Endodermal cell (in vitro differentiated cells): ENCODE results near the gene AFF3. TPM values are rescaled to one million over a fixed set of nuclear protein-coding genes. Genes with fewer than 3 reads are reported as not detected.

ENCODE experiments used
- DNase-seq: peaks from one replicate; pipeline ENCODE4 v3.0.0-alpha.2; 2017
- H3K27ac ChIP-seq: 2 replicates; pipeline ENCODE4 v1.5.1; 2013; ENCODE audit warnings: mild to moderate bottlenecking, low read depth, low read length, moderate library complexity
- H3K27me3 ChIP-seq: 2 replicates; pipeline ENCODE4 v1.6.1; 2013; ENCODE audit warnings: mild to moderate bottlenecking, low read length, moderate library complexity; ENCODE audit not compliant: insufficient read depth, control insufficient read depth, poor library complexity, severe bottlenecking
- H3K36me3 ChIP-seq: 2 replicates; pipeline ENCODE4 v1.7.0; 2013; ENCODE audit warnings: mild to moderate bottlenecking, low read length, moderate library complexity; ENCODE audit not compliant: control insufficient read depth, insufficient read depth
- H3K4me1 ChIP-seq: one replicate; pipeline ENCODE4 v1.7.0; 2013; ENCODE audit warnings: low read length; ENCODE audit not compliant: control insufficient read depth, insufficient read depth
- H3K4me3 ChIP-seq: 2 replicates; pipeline ENCODE4 v1.5.1; 2013; ENCODE audit warnings: mild to moderate bottlenecking, low read length, moderate library complexity
- H3K9ac ChIP-seq: 2 replicates; pipeline ENCODE4 v1.6.1; 2013; ENCODE audit warnings: mild to moderate bottlenecking, low read length, moderate library complexity; ENCODE audit not compliant: poor library complexity, severe bottlenecking; ENCODE audit errors: extremely low read depth
- H3K9me3 ChIP-seq: 2 replicates; pipeline ENCODE4 v1.6.1; 2013; ENCODE audit warnings: mild to moderate bottlenecking, low read length, moderate library complexity; ENCODE audit not compliant: control insufficient read depth
- H3K27ac Mint-ChIP-seq: 2 replicates; pipeline ENCODE4 v1.8.0; 2020; ENCODE audit warnings: mixed read lengths
- H3K27me3 Mint-ChIP-seq: 2 replicates; pipeline ENCODE4 v1.8.0; 2021; ENCODE audit warnings: mild to moderate bottlenecking, mixed read lengths; ENCODE audit not compliant: insufficient read depth
- H3K36me3 Mint-ChIP-seq: 2 replicates; pipeline ENCODE4 v1.8.0; 2020; ENCODE audit warnings: low read depth, mixed read lengths
- H3K4me1 Mint-ChIP-seq: 2 replicates; pipeline ENCODE4 v1.8.0; 2020; ENCODE audit warnings: mixed read lengths
- H3K4me3 Mint-ChIP-seq: 2 replicates; pipeline ENCODE4 v1.8.0; 2020; ENCODE audit warnings: mild to moderate bottlenecking, moderate library complexity, mixed read lengths
- H3K9me3 Mint-ChIP-seq: 2 replicates; pipeline ENCODE4 v1.8.0; 2020; ENCODE audit warnings: mild to moderate bottlenecking, mixed read lengths
- CTCF ChIP-seq: fragments of 200-600 bp; sonication (generic); conservative IDR thresholded peaks from 2 replicates; pipeline ENCODE4 v1.5.0; 2021; ENCODE audit warnings: antibody characterized with exemption, mild to moderate bottlenecking
- WGBS, 2 experiments: methylation state at CpG; one replicate each; pipeline versions ENCODE4 v1.1.5 to v1.1.7; 2013; ENCODE audit warnings: missing lambda C conversion rate in 2 of 2, mixed read lengths in 1 of 2; ENCODE audit not compliant: insufficient coverage in 1 of 2, insufficient read length in 1 of 2; 5-methylcytosine and 5-hydroxymethylcytosine counted together
- total RNA-seq, 2 donors: library from RNA; stranded (reverse); fragmentation: NEBNext Ultra II Directional in 1 of 2; extraction: Animal tissue kit (Norgen Biotek cat#: 25700) in 1 of 2; gene quantifications; 2 replicates in 1 of 2; 3 replicates in 1 of 2; pipeline ENCODE4 v1.2.1, GENCODE V29; 2021

The AFF3 gene
- total RNA-seq, 2 donors from 2014 or later: 0.62 to 0.73 TPM

GRCh38 chr2:99637159-99637697 lies 505.2 kb downstream of the AFF3 start:
- Histone ChIP-seq H3K9me3 (no peaks in the 10 kb centered on the region), H3K27me3 (no peaks in the 10 kb centered on the region), H3K4me3 (no peak overlapping the region), H3K4me1 (no peaks in the 10 kb centered on the region), H3K36me3 (no peaks in the 10 kb centered on the region), H3K9ac (no peak overlapping the region), H3K27ac (no peak overlapping the region)
- DNase-seq: no peak
- Mint-ChIP-seq H3K9me3 (peaks cover 9% of the 10 kb centered on the region), H3K27me3 (no peaks in the 10 kb centered on the region), H3K27ac (no peak overlapping the region), H3K4me3 (no peak overlapping the region), H3K4me1 (no peaks in the 10 kb centered on the region), H3K36me3 (no peaks in the 10 kb centered on the region)
- WGBS, 2 experiments: 93 to 95% methylated on average over 6 to 7 of the region's 7 CpGs
- no peak for TF ChIP-seq CTCF

DNA sequence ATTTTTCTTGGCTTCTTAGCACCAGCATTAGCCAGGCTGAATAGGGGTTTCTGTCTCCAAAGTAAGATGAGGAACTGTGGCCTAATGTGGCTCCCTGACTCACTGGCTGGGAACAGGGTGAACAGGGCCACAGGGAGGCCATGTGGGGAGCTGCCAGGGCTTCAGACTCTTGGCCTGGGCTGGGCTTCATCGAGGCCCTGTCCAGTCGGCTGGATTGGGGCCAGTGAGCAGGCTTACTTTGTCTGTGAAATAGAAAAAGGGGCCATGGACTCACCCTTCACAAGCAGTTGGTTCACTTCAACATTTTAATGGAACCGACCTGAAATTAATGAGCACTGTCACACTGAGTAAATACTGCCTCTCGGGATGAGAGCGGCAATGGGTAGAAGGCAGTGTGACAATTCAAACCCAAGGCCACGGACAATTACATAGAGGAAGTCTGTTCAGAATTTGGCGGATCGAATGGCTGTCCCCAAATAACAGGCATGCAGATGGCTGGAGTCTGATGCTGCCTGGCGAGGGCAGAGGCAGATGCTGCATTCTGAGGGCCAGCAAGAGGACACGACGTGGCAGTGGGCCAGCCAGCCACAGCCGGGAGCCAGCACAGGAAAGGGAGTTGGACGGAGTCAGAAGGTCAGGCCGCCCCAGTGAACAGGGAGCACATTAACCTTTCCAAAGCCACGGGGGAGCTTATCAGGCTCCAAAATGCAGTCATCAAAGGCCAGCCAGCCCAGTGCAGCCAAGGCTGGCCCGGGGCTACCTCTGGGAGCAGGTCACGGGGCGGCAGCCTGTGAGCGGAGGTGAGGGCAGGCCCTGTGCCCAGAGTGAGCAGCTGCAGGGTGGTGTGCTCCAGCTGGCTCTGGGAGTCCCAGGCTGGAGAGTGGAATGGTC lies 506.0 kb downstream of the AFF3 start:
- Mint-ChIP-seq H3K9me3 (peaks cover 9% of the 10 kb centered on the region), H3K4me1 (no peaks in the 10 kb centered on the region), H3K4me3 (no peak overlapping the region), H3K27me3 (no peaks in the 10 kb centered on the region), H3K27ac (no peak overlapping the region), H3K36me3 (no peaks in the 10 kb centered on the region)
- no peaks in the 10 kb centered on the region for H3K9me3 ChIP-seq
- peak overlapping the region; percentile 10 for H3K27ac ChIP-seq
- no peaks in the 10 kb centered on the region for H3K36me3 ChIP-seq
- TF ChIP-seq CTCF: no peak
- WGBS, 2 experiments: 91 to 95% methylated on average over 18 to 19 of the region's 19 CpGs
- H3K4me1 ChIP-seq: no peaks in the 10 kb centered on the region
- H3K27me3 ChIP-seq: no peaks in the 10 kb centered on the region
- no peak overlapping the region for H3K4me3 ChIP-seq
- DNase-seq: no peak
- no peak overlapping the region for H3K9ac ChIP-seq

DNA sequence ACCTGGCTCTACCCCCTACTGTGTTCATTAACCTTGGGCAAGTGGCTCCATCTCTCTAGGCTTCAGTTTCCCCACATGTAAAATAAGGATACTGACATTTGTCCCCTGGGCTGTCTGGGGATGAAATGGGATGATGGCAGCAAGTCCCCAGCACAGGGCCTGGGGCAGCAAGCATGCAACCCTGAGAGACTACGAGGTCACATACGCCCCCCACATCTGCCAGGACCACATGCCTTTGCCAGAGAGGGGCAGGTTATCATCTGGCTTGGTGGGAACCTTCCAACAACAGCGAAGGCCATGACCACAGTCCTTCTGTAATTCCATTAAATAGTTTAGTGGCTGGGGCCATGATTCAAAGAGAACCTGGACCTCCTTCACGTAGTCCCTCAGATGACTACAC lies 506.7 kb downstream of the AFF3 start:
- H3K27me3 Mint-ChIP-seq: no peaks in the 10 kb centered on the region
- Histone ChIP-seq H3K4me1 (no peaks in the 10 kb centered on the region), H3K36me3 (no peaks in the 10 kb centered on the region), H3K27ac (no peak overlapping the region), H3K9me3 (no peaks in the 10 kb centered on the region), H3K4me3 (no peak overlapping the region), H3K27me3 (no peaks in the 10 kb centered on the region), H3K9ac (no peak overlapping the region)
- H3K4me1 Mint-ChIP-seq: no peaks in the 10 kb centered on the region
- H3K9me3 Mint-ChIP-seq: peaks cover 9% of the 10 kb centered on the region
- H3K36me3 Mint-ChIP-seq: no peaks in the 10 kb centered on the region
- TF ChIP-seq CTCF: no peak
- H3K27ac Mint-ChIP-seq: no peak overlapping the region
- no peak for DNase-seq
- 94 to 96% methylated on average over 4 of the region's 4 CpGs for WGBS, 2 experiments
- no peak overlapping the region for H3K4me3 Mint-ChIP-seq
